NK-92 treated with Interleukin-12 subunit alpha and Interleukin-12 subunit beta, amount 100 ng/mL, for 24 hours (cell line): ENCODE data around the gene ZNF222.

Source experiments
- DNase-seq: peaks from one replicate; lab custom pipeline; 2025; lab: John Stamatoyannopoulos, UW

ZNF222 gene

GRCh38 chr19:44025217-44025936, at the start of gene ZNF222:
ZNF222 (plus strand) TSS chr19:44025379; CDS start chr19:44025437, 58 bp downstream.
- DNase-seq, result peak; percentile 13

- DNase-seq, result no peak
Observed at GRCh38 chr19:43976732-43977131, 48.4 kb upstream of the ZNF222 start.

GRCh38 chr19:43983544-43983911, 41.7 kb upstream of the ZNF222 start:
- DNase-seq, result no peak

- DNase-seq, result no peak
Observed at GRCh38 chr19:43983912-43984686, 41.1 kb upstream of the ZNF222 start, which contains the start of gene ZNF155. ZNF155 (plus strand) TSS chr19:43984188; CDS start chr19:43988544, 4,356 bp downstream.

- DNase-seq, result no peak
Observed at GRCh38 chr19:43984687-43985000, 40.5 kb upstream of the ZNF222 start.

- DNase-seq, result no peak
Observed at GRCh38 chr19:43997631-43998290, 27.4 kb upstream of the ZNF222 start.

- DNase-seq, result no peak
Observed at GRCh38 chr19:44002212-44002565, 23.0 kb upstream of the ZNF222 start.

- peak; percentile 8 for DNase-seq
Observed at GRCh38 chr19:44002566-44003460, 22.4 kb upstream of the ZNF222 start, which contains the start of gene ZNF230. ZNF230 (plus strand) TSS chr19:44002957; CDS start chr19:44007079, 4,122 bp downstream.

- no peak for DNase-seq
Observed at GRCh38 chr19:44003461-44004009, 21.6 kb upstream of the ZNF222 start.

GRCh38 chr19:44005973-44006372, 19.2 kb upstream of the ZNF222 start:
- no peak for DNase-seq

- DNase-seq, result no peak
Observed at GRCh38 chr19:44007473-44007872, 17.7 kb upstream of the ZNF222 start.

GRCh38 chr19:44010468-44010867, 14.7 kb upstream of the ZNF222 start:
- no peak for DNase-seq

- no peak for DNase-seq
Observed at GRCh38 chr19:44019498-44019897, 5.7 kb upstream of the ZNF222 start.

GRCh38 chr19:44021221-44021620, 4.0 kb upstream of the ZNF222 start:
- no peak for DNase-seq

- DNase-seq, result no peak
Observed at GRCh38 chr19:44024900-44025216, 321 bp upstream of the ZNF222 start.

- DNase-seq, result no peak
Observed at GRCh38 chr19:44026622-44027021, 1.4 kb downstream of the ZNF222 start.

GRCh38 chr19:44032001-44032610, 6.9 kb downstream of the ZNF222 start:
- no peak for DNase-seq

GRCh38 chr19:44042147-44042546, 17.0 kb downstream of the ZNF222 start:
- no peak for DNase-seq

GRCh38 chr19:44050740-44051649, 25.8 kb downstream of the ZNF222 start:
- no peak for DNase-seq
